Tibial nerve (tissue), 4 donors: Measurements from ENCODE around the gene NSD2. TPM values are rescaled to one million over a fixed set of nuclear protein-coding genes. Genes with fewer than 3 reads are reported as not detected.

Experiments used
- DNase-seq, 2 donors: peaks; one replicate each; pipeline ENCODE4 v3.0.0-alpha.2; 2019; ENCODE audit warnings: low spot score in 2 of 2
- H3K27ac ChIP-seq, 4 donors: fragments of 200-600 bp; sonication (generic) in 3 of 4; one replicate each; pipeline ENCODE4 v1.5.1; 2017 to 2019; ENCODE audit warnings: mild to moderate bottlenecking in 1 of 4
- H3K27me3 ChIP-seq, 2 donors: fragments of 200-600 bp; sonication (generic) in 1 of 2; one replicate each; pipeline versions ENCODE4 v1.5.1 to v1.6.0; 2017 to 2019
- H3K36me3 ChIP-seq, 3 donors: fragments of 200-600 bp; sonication (generic); one replicate each; pipeline ENCODE4 v1.5.1; 2018 to 2019
- H3K4me1 ChIP-seq, 4 donors: fragments of 200-600 bp; sonication (generic) in 3 of 4; one replicate each; pipeline ENCODE4 v1.5.1; 2017 to 2019
- H3K4me3 ChIP-seq, 4 donors: fragments of 200-600 bp; sonication (generic) in 3 of 4; one replicate each; pipeline ENCODE4 v1.5.1; 2017 to 2019; ENCODE audit warnings: mild to moderate bottlenecking in 1 of 4, moderate library complexity in 1 of 4
- H3K9me3 ChIP-seq, 4 donors: fragments of 200-600 bp; sonication (generic) in 3 of 4; one replicate each; pipeline ENCODE4 v1.5.1; 2017 to 2019
- EP300 ChIP-seq, 2 donors: sonication (generic); formaldehyde crosslinking; IDR thresholded peaks; one replicate each; pipeline ENCODE4 v1.6.1; 2017; ENCODE audit warnings: antibody characterized with exemption in 2 of 2, mild to moderate bottlenecking in 1 of 2
- POLR2A ChIP-seq, 2 donors: fragments of 450-650 bp; IDR thresholded peaks; one replicate each; pipeline ENCODE4 v1.6.1; 2017; ENCODE audit warnings: antibody characterized with exemption in 2 of 2, mild to moderate bottlenecking in 2 of 2, moderate library complexity in 2 of 2
- WGBS, 2 donors: methylation state at CpG; one replicate each; pipeline ENCODE4 v1.1.5; 2018; 5-methylcytosine and 5-hydroxymethylcytosine counted together
- total RNA-seq, 4 donors: library from RNA; depleted of rRNA; stranded (reverse); fragments of >200 nt; gene quantifications; one replicate each; pipeline ENCODE4 v1.1.0, GENCODE V29; 2016
- TF ChIP-seq, protein P1 (sequence below), 5 experiments: fragments of 200-600 bp in 3 of 5; fragments of 450-650 bp in 2 of 5; sonication (generic) in 3 of 5; IDR thresholded peaks; one replicate each; pipeline ENCODE4 v1.5.1; 2016 to 2019; ENCODE audit warnings: antibody characterized with exemption in 5 of 5, mild to moderate bottlenecking in 3 of 5, moderate library complexity in 2 of 5

NSD2 gene
- total RNA-seq, 4 donors from 2014 or later = 27.2 to 45.6 (median 32.2) TPM

DNA sequence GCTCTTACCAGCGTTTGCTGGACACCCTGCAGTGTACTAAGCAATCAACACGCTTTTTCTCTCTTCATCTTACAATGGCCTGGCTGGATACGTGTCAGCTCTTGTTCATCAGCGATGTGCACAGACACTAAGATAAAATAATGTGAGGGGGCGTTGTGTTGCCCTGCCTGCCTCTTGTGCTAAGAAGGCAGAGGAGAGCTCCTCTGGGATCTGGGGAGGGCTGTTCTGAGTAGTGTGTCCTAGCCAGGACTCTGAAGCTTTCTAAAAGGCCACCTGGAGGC lies 87.9 kb downstream of the NSD2 start:
- H3K4me1 ChIP-seq = no peaks in the 10 kb centered on the region
- no peak overlapping the region for H3K4me3 ChIP-seq
- DNase-seq = no peak
- TF ChIP-seq EP300 (IDR thresholded peaks at IDR 0.05) (no peak), POLR2A (IDR thresholded peaks at IDR 0.05) (no peak)
- TF ChIP-seq, protein P1, sequence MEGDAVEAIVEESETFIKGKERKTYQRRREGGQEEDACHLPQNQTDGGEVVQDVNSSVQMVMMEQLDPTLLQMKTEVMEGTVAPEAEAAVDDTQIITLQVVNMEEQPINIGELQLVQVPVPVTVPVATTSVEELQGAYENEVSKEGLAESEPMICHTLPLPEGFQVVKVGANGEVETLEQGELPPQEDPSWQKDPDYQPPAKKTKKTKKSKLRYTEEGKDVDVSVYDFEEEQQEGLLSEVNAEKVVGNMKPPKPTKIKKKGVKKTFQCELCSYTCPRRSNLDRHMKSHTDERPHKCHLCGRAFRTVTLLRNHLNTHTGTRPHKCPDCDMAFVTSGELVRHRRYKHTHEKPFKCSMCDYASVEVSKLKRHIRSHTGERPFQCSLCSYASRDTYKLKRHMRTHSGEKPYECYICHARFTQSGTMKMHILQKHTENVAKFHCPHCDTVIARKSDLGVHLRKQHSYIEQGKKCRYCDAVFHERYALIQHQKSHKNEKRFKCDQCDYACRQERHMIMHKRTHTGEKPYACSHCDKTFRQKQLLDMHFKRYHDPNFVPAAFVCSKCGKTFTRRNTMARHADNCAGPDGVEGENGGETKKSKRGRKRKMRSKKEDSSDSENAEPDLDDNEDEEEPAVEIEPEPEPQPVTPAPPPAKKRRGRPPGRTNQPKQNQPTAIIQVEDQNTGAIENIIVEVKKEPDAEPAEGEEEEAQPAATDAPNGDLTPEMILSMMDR (IDR thresholded peaks at IDR 0.05) = no peak
- H3K27me3 ChIP-seq = no peaks in the 10 kb centered on the region
- no peaks in the 10 kb centered on the region for H3K9me3 ChIP-seq
- H3K36me3 ChIP-seq = peaks cover 0 to 98% (median 29%) of the 10 kb centered on the region in 3 donors
- H3K27ac ChIP-seq = no peak overlapping the region
- WGBS, 2 donors = 75 to 82% methylated on average over 5 of the region's 5 CpGs

DNA sequence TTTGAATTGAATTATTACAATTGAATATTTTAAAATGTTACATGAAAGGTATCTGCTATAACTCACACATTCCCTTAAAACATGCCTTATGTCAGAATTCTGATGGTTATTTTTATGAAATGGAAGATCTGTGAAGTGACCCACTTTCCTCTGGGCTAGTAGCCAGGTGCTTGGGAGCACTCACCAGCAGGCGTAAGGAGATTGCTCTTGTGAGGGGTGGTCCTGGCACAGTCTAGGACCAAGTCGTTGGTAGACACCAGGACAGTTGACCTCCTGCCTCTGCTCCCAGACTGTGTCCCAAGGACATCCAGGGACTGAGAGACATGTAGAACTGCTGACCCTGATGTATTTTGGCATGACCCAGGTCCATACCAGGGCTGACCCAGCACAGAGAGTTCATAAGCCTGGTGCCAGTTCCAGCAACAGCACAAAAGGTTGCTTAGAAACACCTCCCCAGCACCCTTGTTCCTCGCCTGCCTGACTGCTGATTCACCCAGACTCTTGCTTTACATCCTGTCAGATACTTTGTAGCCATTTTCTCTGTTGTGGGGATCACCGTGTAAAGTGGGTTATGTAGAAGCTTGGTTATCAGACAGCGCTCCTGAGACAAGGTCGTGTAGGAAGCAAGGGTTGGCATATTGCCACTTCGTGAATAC lies 89.1 kb downstream of the NSD2 start:
- Histone ChIP-seq H3K36me3 (peaks cover 0 to 93% (median 22%) of the 10 kb centered on the region in 3 donors), H3K9me3 (no peaks in the 10 kb centered on the region), H3K4me1 (no peaks in the 10 kb centered on the region), H3K4me3 (no peak overlapping the region), H3K27ac (no peak overlapping the region), H3K27me3 (no peaks in the 10 kb centered on the region)
- WGBS, 2 donors = 80 to 86% methylated on average over 7 of the region's 7 CpGs
- TF ChIP-seq POLR2A (IDR thresholded peaks at IDR 0.05) = no peak
- TF ChIP-seq EP300 (IDR thresholded peaks at IDR 0.05) = no peak
- TF ChIP-seq, protein P1 (IDR thresholded peaks at IDR 0.05) = no peak
- no peak for DNase-seq

DNA sequence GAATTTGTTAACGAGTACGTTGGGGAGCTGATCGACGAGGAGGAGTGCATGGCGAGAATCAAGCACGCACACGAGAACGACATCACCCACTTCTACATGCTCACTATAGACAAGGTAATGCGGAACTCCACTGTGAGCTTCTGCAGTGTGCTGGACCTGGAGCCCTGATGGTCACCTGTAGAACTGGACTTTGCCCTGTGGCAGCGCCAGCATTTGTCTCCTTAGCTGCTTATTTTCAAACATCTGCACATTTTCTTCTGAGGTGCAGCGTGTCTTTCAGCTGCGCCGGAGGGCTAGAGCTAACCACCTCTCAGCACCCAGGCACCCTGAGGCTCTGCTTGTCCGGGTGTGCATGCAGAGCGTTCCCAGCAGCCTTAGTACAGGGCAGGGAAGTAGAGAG lies 89.8 kb downstream of the NSD2 start:
- no peak overlapping the region for H3K27ac ChIP-seq
- no peak for DNase-seq

DNA sequence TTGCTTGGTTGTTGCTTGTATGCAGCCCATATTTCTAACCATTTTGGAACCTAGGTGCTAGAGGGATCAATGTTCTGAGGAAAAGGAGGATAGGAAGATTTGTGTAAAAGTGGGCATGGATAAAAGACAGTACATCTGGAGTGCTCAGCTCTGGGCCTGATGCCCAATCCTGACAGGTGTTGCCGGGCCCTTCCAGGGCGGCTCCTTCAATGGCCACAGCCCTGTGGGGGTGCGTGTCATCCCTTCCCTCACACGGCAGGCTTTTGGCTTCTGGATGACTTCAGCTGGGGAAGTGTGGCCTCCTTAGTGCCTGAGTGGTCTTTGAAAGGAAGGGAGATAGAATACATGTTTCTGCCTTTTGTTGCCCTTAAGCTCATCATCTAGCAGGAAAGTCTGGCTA lies 90.4 kb downstream of the NSD2 start:
- Histone ChIP-seq H3K27me3 (no peaks in the 10 kb centered on the region), H3K9me3 (no peaks in the 10 kb centered on the region), H3K36me3 (peaks cover 0 to 80% (median 16%) of the 10 kb centered on the region in 3 donors), H3K4me3 (no peak overlapping the region), H3K4me1 (no peaks in the 10 kb centered on the region), H3K27ac (no peak overlapping the region)
- DNase-seq = no peak
- TF ChIP-seq POLR2A (IDR thresholded peaks at IDR 0.05) = no peak
- no peak for TF ChIP-seq EP300 (IDR thresholded peaks at IDR 0.05)
- TF ChIP-seq, protein P1 (IDR thresholded peaks at IDR 0.05) = no peak
- WGBS, 2 donors = 84 to 92% methylated on average over 4 of the region's 4 CpGs

More for the DNA sequence above, 89.8 kb downstream of the NSD2 start:
- Histone ChIP-seq H3K27me3 (no peaks in the 10 kb centered on the region), H3K4me1 (no peaks in the 10 kb centered on the region), H3K36me3 (peaks cover 0 to 85% (median 16%) of the 10 kb centered on the region in 3 donors), H3K4me3 (no peak overlapping the region), H3K9me3 (no peaks in the 10 kb centered on the region)
- 91 to 93% methylated on average over 15 of the region's 15 CpGs for WGBS, 2 donors
- TF ChIP-seq, protein P1 (IDR thresholded peaks at IDR 0.05) = no peak
- no peak for TF ChIP-seq POLR2A (IDR thresholded peaks at IDR 0.05)
- no peak for TF ChIP-seq EP300 (IDR thresholded peaks at IDR 0.05)

DNA sequence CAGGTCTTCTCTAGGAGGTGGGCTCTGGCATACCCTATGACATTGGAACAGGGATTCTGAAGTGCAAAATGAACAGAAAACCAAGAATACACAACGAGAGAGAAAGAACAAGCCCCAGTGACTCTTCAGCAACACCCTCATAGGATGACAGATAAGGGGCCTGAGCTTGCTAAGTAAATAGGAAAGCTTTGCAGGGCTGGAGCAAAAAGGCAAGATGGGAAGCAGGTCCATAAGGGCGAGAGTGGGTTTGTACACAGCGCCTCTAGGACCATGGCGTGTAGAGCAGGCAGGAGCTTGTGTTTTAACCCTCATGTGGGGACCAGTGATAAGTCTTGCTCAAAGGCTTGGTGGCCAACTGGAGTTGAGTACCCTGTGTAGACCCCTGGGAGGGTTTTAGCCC lies 91.8 kb downstream of the NSD2 start:
- Histone ChIP-seq H3K9me3 (no peaks in the 10 kb centered on the region), H3K4me1 (no peaks in the 10 kb centered on the region), H3K27me3 (no peaks in the 10 kb centered on the region), H3K36me3 (peaks cover 0 to 72% (median 16%) of the 10 kb centered on the region in 3 donors), H3K4me3 (no peak overlapping the region), H3K27ac (no peak overlapping the region)
- WGBS, 2 donors = 95 to 96% methylated on average over 4 of the region's 4 CpGs
- no peak for DNase-seq
- TF ChIP-seq EP300 (IDR thresholded peaks at IDR 0.05) = no peak
- TF ChIP-seq, protein P1 (IDR thresholded peaks at IDR 0.05) = no peak
- no peak for TF ChIP-seq POLR2A (IDR thresholded peaks at IDR 0.05)
